ENCODE data around the gene SPART.

GRCh38 chr13:36357692-36358091 is 11.5 kb upstream of the SPART start:
- no peak for TF ChIP-seq CTCF (IDR thresholded peaks at IDR 0.05)
- TF ChIP-seq EP300 (IDR thresholded peaks at IDR 0.05): no peak
- TF ChIP-seq POLR2A (IDR thresholded peaks at IDR 0.05): no peak
